OCI-M2 (cell line): Measurements from ENCODE around the gene SLC12A7.
"Not testable (repeated sequence)": the region's sequence is repeated elsewhere in the genome, so short reads cannot be mapped to it uniquely, and the experiment has no call there.

Source experiments
- DNase-seq: peaks from one replicate; lab custom pipeline; 2025; ENCODE audit not compliant: unreplicated experiment; lab: John Stamatoyannopoulos, UW

The SLC12A7 gene

DNA sequence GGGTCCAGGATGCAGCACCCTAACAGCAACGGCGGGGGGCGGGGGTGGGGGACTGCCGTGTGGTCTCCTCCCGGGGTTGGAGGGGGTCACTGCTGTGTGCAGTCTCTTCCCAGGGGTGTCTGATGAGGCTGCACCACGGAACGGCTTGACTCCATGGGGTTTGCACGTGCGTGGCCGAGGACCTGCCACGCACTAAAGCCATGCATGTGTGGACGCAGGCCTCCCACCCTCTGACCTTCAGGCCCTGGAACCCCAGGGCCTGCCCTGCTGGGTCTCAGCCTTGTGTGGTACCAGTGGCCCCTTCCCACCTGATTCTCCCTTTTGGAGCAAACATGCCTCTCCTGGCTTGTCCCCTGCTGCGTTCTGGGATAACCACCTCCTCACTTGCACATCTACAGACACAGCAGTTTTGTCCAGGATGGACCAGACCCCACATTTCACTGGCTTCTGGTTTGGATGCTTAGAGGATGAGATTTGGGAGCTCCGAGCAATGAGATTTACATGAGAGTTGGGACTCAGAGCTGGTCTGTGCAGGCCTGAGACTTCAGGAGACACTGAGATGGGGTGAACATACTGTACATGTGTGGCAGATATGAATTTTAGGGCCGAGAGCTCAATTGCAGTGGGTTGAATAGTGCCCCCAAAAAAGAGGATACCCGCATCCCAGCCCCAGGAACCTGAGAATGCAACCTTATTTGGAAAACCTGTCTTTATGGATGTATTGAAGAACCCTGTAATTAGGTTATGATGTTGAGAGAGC lies 45.8 kb downstream of the SLC12A7 start:
- no peak for DNase-seq

DNA sequence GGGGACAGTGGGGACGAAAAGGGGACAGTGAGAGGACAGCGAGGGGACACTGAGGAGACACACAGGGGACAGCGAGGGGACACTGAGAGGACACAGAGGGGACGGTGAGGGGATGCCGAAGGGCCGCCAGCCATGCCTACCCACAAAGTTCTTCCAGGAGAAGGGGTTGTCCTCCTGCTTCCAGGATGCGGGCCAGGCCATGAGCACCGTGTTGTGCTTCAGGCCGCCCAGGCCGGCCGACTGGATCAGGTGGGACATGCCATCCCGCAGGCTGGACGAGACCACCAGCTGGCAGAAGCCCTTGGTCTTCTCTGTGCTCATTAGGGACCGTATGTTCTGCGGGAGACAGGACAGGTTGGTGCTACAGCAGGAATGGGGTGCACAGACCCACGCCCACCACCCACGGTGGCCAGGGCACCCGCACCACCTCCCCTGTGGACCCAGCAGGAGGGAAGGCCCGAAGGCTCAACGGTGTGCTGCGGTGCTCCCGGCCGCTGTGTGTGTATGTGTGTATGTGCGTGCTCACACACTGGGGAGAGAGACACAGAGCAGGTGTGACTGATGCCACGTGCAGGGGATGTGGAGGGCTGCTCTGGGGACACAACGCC lies 46.6 kb downstream of the SLC12A7 start:
- no peak for DNase-seq

DNA sequence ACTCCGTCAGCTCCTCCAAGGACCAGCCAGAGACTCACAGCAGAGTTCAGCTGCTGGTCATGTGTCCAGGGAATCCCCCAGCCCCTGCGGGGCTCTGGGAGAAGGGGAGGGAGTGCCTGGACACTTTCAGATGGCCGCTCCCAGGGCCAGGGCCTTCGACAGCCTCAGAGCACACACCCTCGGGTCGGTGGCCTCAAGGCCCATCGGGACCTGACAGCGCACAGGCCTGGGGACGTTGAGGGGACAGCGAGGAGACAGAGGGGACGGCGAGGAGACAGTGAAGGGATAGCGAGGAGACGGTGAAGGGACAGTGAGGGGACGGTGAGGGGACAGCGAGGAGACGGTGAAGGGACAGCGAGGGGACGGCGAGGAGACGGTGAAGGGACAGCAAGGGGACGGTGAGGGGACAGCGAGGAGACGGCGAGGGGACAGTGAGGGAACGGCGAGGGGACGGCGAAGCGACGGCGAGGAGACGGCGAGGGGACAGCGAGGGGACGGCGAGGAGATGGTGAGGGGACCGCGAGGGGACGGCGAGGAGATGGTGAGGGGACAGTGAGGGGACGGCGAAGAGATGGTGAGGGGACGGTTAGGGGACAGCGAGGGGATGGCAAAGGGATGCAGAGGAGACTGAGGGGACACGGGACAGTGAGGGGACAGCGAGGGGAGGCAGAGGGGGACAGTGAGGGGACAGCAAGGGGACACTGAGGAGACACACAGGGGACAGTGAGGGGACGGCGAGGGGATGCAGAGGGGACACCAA lies 47.3 kb downstream of the SLC12A7 start:
- no peak for DNase-seq

DNA sequence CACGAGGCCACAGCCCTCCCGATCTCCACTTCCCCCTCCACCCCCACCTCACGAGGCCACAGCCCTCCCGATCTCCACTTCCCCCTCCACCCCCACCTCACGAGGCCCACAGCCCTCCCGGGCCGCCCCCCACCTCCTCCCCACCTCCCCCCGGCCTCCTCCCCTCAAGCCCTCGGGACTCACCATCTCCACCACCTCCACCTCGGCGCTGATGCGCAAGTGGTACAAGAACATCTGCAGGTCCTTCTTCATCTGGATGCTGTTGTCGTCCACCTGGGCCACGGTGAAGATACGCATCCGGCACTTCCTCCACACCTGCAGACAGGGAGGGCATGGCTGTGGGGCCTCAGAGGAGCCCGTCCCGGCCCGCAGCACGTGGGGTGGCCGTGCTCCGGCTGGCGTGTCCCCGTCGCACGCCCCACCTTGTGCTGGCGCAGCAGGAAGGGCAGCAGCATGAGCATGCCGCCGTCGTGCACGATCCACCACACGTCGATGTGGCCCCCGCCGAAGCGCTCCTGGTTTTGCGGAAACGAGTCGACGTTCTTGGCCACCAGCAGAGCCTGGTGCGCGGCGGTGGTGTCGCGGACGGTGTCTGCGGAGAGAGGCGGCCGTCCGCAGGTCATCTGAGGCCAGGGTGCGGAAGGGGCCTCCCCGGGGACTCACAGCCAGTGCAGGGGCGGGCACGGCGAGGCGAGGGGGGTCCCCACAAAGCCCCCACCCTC lies 48.0 kb downstream of the SLC12A7 start:
- DNase-seq = no peak

DNA sequence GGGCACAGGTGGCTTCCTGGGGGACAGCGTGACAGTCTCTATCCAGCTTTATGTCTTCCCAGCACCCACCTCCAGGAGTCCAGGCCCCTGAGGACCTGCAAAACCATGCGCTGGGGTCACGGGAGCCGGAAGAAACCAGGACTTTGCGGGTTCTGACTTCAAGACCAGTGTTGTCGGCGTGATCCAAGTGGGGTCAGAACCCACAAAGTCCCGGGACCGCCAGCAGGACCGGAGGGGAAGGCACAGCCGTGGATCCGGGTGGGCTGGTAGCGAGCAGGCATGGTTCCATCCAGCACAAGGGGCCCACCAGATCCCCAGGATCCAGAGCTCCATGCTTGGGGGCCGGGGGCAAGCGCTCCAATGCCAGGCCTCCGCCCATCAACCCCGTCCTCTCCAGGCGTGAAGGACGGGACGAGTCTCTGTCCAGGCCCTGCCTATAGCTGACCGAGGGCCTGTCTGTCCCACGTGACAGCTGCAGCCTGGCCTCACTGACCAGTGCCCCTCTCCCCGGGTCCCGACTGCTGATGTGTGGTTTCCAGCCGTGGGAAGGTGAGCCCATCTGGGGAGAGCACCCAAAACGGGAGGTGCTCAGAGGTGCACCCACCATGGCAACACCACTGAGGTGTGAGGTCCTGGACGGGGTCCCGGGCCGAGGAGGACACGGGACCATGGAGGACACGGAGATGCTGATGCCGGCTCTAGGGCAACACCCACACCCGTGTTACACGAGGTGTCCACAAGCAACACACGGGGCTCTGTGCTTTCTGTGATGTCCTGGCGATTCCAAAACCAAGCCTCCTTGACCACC lies 48.9 kb downstream of the SLC12A7 start:
- DNase-seq = no peak

DNA sequence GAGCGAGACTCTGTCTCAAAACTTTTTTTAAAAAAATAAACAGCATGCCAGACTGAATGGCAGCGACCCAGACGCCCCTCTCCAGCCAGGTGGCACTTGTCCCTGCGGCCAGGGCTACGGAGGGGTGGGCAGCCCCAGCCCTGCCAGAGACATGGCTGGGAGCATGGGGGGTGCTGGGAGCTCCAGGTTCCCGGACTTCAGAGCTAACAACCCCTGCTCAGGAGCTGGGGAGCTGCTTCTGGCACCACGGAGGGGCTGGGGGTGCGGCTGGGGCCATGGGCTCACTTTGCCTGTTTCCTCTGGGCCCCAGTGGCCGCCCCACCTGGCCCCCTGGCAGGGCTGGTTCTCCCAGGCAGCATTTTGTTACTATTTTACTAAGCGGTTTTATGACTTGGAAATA lies 49.9 kb downstream of the SLC12A7 start:
- DNase-seq = no peak

DNA sequence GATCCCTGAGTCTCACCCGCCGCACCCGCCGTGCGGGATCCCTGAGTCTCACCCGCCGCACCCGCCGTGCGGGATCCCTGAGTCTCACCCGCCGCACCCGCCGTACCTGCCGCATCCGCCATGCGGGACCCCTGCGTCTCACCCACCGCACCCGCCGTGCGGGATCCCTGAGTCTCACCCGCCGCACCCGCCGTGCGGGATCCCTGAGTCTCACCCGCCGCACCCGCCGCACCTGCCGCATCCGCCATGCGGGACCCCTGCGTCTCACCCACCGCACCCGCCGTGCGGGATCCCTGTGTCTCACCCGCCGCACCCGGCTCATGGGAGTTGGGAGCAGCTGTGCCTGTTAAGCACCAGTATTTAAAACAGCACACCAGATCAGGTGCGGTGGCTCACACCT lies 50.6 kb downstream of the SLC12A7 start:
- DNase-seq = not testable (repeated sequence)

DNA sequence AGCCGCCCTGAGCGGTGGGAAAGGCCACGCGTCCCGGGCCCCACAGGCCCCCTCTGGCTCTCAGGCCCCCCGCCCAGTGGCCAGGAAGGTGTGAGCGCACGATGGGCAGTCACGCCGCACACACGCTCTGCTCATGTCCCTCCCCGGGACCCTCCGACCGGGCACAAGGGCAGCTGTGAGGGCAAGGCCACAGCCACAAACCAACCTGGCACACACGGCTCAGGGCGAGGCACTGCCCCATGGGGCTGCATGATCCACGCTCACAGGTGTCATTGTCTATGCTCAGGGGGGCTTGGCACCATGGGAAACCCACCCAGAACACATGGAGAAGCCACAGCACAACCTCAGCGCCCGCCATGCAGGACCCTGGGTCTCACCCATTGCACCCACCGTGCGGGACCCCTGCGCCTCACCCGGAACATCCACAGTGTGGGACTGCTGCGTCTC lies 51.3 kb downstream of the SLC12A7 start:
- no peak for DNase-seq

DNA sequence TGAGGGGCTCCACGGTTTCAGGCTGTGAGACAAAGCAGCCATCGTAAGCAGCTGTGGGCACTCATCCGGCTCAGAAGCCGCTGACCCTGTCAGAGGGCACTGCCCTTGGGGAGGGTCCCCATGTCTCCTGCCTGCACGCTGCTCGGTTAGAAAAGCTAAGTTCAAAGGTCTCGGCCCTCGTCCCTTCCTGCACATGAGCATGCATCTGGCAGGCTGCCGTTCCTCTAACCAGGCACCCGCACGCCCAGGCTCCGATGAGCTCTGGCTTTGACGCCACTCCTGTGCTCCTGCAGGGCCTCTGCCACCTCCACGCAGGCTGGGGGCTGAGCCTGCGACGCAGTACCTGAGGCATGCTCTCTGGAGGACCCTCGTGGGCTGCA lies 52.0 kb downstream of the SLC12A7 start:
- DNase-seq = no peak

DNA sequence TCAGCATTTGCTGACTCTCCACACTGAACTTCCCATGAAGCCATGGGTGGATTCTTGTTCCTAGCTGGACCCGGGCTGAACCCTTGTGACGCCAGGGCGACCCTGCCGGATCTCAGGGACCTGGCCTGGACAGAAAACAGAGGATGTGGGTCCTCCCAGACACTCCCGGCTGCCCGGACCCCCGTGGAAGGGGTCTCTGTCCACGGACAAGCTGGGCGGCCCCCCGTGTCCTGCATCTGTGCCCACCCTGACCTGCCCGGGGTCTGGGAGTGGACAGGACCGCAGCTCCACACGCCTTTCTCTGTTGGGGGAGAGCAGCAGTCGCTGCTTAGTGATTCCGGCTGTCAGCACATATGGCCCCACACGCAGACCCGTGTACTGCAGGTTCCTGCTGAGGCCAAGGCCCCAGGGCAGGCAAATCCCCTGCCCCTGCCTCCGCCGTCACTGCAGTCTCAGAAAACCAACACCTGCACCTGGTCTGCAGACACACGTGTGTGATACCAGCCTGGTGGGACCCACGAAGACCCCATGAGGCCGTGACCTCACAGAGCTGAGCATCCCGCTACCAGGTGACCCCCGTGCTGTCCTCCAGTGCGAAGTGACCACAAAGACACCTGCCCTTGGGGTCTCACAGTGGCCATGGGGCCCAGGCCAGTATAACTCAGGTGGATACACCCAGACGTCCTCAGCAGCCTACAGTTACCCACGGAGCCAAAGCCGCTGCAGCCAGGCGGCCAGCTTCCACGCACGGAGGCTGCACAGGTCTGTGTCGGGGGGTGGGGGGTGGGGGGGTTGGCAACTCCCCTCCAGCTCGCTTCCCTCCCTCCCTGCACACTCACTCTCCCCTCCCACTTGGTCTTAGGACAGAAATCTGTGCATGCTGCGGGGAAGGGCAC lies 52.6 kb downstream of the SLC12A7 start:
- no peak for DNase-seq

DNA sequence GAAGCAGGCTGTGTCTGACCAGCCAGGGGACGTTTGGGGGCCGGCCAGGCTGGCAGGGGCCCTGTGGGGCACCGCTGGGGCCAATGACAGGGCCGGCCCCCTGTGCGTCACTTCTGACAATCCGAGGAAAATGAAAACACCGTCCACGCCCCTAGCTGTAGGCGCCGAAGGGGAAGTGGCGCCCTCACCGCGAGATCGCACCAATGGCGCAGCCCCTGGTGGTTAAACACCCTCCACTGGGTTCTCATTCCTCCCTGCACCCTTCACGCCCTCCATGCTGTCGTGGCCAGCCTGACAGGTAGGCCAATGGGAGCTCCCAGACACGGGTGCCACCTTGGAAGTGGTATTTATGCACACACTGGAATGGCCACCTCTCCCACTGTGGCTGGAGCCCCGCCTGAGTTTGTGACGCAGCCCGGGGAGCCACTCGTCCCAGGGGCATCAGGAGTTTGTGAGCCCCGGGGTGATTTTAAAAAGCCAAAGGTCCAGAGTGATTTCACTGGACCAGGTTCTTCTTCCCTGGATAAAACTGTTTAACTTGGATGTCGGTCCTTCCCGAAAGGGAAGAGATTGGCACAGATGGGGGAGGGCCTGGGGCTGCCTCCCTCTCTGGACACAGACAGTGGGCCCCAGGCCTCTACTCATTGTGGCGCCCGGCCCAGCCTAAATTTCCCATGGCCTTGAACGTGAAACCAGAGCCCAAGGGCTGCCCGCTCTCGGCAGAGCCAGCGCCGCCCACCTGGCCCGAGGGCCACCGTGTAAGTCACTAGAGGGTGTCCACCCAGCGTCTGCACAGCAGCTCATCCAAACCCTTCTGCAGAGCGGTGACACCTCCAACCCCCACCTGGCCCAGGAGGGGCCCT lies 53.5 kb downstream of the SLC12A7 start:
- no peak for DNase-seq

DNA sequence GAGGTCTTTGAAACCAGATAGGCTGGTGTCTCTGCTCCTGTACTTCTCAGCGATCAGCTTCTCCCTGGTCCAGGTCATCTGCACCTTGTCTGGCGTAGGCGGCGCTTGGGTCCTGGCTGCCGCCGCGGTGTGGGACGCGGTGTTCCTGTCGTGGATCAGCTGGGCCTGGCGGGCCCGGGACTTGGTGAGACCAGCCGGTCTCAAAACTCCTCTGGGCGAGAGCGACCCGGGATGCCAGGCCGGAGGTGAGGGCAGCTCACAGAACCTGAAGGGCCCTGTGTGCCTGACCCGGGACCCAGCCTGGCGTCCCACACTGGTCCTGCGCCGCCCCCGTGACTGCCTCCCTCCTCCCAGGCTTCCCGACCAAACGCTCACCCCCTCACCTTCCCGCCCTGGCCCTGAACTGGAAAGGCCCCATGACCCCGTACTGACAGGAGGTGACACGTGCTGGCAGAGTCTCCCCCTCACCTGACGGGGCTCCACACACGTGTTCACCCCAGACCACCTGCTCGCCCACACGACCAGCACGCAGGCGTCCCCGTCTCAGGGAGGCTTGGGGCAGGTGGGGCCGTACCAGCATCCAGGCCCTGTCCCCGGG lies 54.3 kb downstream of the SLC12A7 start:
- DNase-seq = no peak

DNA sequence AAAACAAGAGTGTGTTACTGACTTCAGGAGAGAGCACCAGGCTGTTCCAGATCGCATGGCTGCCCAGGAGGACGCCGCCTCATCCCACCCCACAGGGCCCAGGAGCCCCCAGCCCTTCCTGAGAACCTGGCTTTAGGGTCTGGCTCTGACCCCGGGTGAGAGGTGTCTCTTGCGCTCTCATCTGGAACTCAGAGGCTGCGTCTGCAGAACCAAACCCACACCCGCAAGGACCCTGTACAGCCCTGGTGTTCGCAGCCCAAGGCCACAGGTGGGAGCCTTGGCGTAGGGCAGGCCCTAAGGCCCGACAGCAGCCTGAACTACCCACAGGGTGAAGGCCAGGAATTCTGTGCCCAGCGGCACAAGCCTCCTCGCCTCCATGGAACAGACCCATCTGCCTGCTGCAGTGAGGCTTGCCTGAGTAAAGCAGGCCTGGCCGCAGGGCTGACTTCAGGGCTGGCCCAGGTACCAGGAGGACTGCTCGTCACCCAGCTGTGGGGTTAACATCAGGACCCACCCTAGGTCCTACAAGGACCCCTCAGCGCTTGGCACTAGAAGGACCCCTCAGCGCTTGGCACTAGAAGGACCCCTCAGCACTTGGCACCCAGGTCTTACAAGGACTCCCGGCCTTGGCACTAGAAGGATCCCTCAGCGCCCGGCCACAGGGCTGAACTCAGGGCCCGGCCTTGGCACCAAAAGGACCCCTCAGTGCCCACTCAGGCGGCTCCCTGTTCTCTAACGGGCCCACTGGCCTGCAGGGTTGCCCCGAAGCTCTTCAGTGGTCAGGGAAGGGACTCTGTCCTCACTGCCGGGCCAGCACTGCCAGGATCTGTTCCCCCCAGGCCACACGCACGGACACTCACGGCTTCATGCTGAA lies 55.0 kb downstream of the SLC12A7 start:
- DNase-seq = no peak

DNA sequence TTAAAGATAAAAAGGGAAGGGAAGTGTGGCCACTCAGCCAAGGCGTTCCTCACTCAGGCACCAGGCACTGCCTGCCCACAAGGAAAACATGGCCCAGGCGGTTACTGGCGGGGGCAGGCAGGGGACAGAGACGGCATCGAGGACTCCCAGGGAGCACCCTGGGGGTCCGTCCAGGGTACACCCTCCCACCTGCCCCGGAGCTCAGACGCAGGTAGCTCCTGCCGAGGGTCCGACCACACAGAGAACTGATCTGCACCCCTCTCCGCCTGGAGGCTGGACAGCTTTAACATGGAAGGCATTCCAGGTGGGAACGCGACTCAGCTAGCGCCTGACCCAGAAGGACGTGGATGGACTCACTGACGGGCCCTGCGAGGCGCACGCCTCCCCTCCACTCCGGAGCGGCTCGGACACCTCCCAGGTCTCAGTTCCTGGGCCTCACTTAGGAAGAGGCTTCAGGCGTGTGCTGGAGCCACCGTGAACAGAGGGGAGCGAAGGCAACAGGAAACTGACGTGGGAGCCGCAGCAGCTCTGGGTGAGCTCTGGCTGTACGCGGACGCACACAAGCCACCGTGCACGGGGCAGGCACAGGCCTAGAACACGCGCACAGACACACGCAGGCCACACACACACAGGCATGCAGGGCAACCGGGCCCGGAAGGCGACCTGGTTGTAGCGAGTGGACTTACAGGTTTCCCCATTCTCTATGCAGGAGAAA lies 55.8 kb downstream of the SLC12A7 start:
- no peak for DNase-seq

DNA sequence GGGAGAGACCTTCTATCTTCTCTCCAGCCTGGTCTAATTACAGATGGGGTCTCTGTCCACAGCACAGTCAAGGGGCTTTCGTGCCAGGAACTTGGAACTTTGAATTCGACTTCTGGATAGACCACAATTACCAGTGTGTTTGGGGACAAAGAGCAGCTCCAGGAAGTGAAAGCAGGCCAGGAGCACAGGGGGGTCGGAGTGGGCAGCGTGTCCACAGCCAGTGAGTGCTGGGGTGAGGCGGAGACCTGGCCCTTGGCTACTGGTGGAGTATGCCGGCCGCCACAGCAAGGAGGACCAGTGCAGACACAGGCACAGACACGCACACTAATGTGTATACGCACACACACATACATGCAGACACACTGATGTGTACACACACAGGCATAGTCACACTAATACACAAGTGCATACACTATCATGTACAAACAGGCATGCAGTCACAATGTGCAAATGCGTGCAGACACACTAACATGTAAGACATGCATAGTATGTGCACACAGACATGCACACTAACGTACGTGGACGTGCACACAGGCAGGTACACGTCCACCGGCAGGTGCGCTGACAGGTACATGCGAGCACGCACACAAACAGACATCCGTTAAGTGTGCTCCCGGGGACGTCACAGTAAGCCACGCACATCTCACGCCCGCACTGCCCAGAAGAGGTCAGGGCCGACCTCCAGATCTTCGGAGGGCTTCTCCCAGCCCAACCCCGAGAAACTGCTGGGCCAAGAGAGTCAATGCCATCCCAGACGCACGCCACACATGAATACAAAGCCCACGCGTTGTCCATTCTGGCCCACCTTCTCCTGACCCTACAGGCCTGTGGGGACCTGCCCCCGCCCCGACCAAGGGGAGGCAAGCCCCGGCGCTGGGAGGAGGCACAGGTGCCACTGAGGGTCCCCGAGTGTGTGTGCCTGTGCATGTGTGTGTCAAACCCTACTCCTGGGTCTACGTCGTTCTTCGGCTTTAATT lies 56.8 kb downstream of the SLC12A7 start:
- no peak for DNase-seq
